Activated naive CD4-positive, alpha-beta T cell treated with anti-CD3 and anti-CD28 coated beads, Interleukin-2, amount 50 U/mL, for 24 hours (primary cell): ENCODE data around the gene SPTB.
A peak's percentile ranks its signal among the peaks of the same experiment; 100 is the strongest.

Experiments used
- H3K27ac Mint-ChIP-seq: one replicate; pipeline ENCODE4 v1.8.0; 2021; ENCODE audit warnings: mild to moderate bottlenecking, mixed read lengths
- H3K27me3 Mint-ChIP-seq: one replicate; pipeline ENCODE4 v1.8.0; 2021; ENCODE audit warnings: mixed read lengths
- H3K36me3 Mint-ChIP-seq: one replicate; pipeline ENCODE4 v1.8.0; 2021; ENCODE audit warnings: mixed read lengths
- H3K4me1 Mint-ChIP-seq: one replicate; pipeline ENCODE4 v1.8.0; 2021; ENCODE audit warnings: mixed read lengths
- H3K4me3 Mint-ChIP-seq: one replicate; pipeline ENCODE4 v1.8.0; 2021; ENCODE audit warnings: mild to moderate bottlenecking, mixed read lengths
- H3K9me3 Mint-ChIP-seq: one replicate; pipeline ENCODE4 v1.8.0; 2021; ENCODE audit warnings: mixed read lengths

Gene SPTB

GRCh38 chr14:64910847-64911495, 31.3 kb upstream of the SPTB start:
- Mint-ChIP-seq H3K4me3 (no peak overlapping the region), H3K9me3 (no peaks in the 10 kb centered on the region), H3K27ac (no peak overlapping the region), H3K27me3 (peaks cover 2% of the 10 kb centered on the region), H3K4me1 (peaks cover 20% of the 10 kb centered on the region), H3K36me3 (peaks cover 3% of the 10 kb centered on the region)

- H3K4me1 Mint-ChIP-seq = peaks cover 4% of the 10 kb centered on the region
- H3K4me3 Mint-ChIP-seq = no peak overlapping the region
- H3K27ac Mint-ChIP-seq = no peak overlapping the region
- no peaks in the 10 kb centered on the region for H3K36me3 Mint-ChIP-seq
- peaks cover 4% of the 10 kb centered on the region for H3K27me3 Mint-ChIP-seq
- no peaks in the 10 kb centered on the region for H3K9me3 Mint-ChIP-seq
Observed at GRCh38 chr14:64906022-64906421, 26.3 kb upstream of the SPTB start.

- Mint-ChIP-seq H3K4me3 (no peak overlapping the region), H3K27me3 (no peaks in the 10 kb centered on the region), H3K9me3 (no peaks in the 10 kb centered on the region), H3K36me3 (no peaks in the 10 kb centered on the region), H3K27ac (no peak overlapping the region), H3K4me1 (no peaks in the 10 kb centered on the region)
Observed at GRCh38 chr14:64899958-64900357, 20.3 kb upstream of the SPTB start.

- H3K9me3 Mint-ChIP-seq = no peaks in the 10 kb centered on the region
- H3K27ac Mint-ChIP-seq = no peak overlapping the region
- no peaks in the 10 kb centered on the region for H3K36me3 Mint-ChIP-seq
- no peaks in the 10 kb centered on the region for H3K4me1 Mint-ChIP-seq
- peaks cover 1% of the 10 kb centered on the region for H3K27me3 Mint-ChIP-seq
- no peak overlapping the region for H3K4me3 Mint-ChIP-seq
Observed at GRCh38 chr14:64891839-64892375, 12.2 kb upstream of the SPTB start.

- Mint-ChIP-seq H3K36me3 (no peaks in the 10 kb centered on the region), H3K27ac (no peak overlapping the region), H3K27me3 (peaks cover 1% of the 10 kb centered on the region), H3K4me1 (no peaks in the 10 kb centered on the region), H3K4me3 (no peak overlapping the region), H3K9me3 (no peaks in the 10 kb centered on the region)
Observed at GRCh38 chr14:64891173-64891838, 11.6 kb upstream of the SPTB start.

- Mint-ChIP-seq H3K4me3 (no peak overlapping the region), H3K36me3 (no peaks in the 10 kb centered on the region), H3K27me3 (peaks cover 1% of the 10 kb centered on the region), H3K27ac (no peak overlapping the region), H3K9me3 (no peaks in the 10 kb centered on the region), H3K4me1 (no peaks in the 10 kb centered on the region)
Observed at GRCh38 chr14:64889352-64889751, 9.6 kb upstream of the SPTB start.

GRCh38 chr14:64885559-64885958, 5.9 kb upstream of the SPTB start:
- H3K4me3 Mint-ChIP-seq = no peak overlapping the region
- H3K4me1 Mint-ChIP-seq = no peaks in the 10 kb centered on the region
- peaks cover 3% of the 10 kb centered on the region for H3K27me3 Mint-ChIP-seq
- no peak overlapping the region for H3K27ac Mint-ChIP-seq
- H3K9me3 Mint-ChIP-seq = no peaks in the 10 kb centered on the region
- no peaks in the 10 kb centered on the region for H3K36me3 Mint-ChIP-seq

- Mint-ChIP-seq H3K4me3 (peak overlapping the region; percentile 90), H3K36me3 (no peaks in the 10 kb centered on the region), H3K9me3 (no peaks in the 10 kb centered on the region), H3K27me3 (peaks cover 7% of the 10 kb centered on the region), H3K4me1 (no peaks in the 10 kb centered on the region), H3K27ac (no peak overlapping the region)
Observed at GRCh38 chr14:64880221-64881121, 764 bp upstream of the SPTB start.

GRCh38 chr14:64878837-64879634, 671 bp downstream of the SPTB start:
- no peaks in the 10 kb centered on the region for H3K9me3 Mint-ChIP-seq
- no peaks in the 10 kb centered on the region for H3K36me3 Mint-ChIP-seq
- peaks cover 7% of the 10 kb centered on the region for H3K27me3 Mint-ChIP-seq
- H3K4me3 Mint-ChIP-seq = peak overlapping the region; percentile 78
- peak overlapping the region; percentile 2 for H3K27ac Mint-ChIP-seq
- no peaks in the 10 kb centered on the region for H3K4me1 Mint-ChIP-seq

- Mint-ChIP-seq H3K27ac (no peak overlapping the region), H3K4me3 (no peak overlapping the region), H3K4me1 (no peaks in the 10 kb centered on the region), H3K27me3 (peaks cover 8% of the 10 kb centered on the region), H3K36me3 (no peaks in the 10 kb centered on the region), H3K9me3 (no peaks in the 10 kb centered on the region)
Observed at GRCh38 chr14:64877846-64878245, 1.9 kb downstream of the SPTB start.

- Mint-ChIP-seq H3K27ac (no peak overlapping the region), H3K4me1 (no peaks in the 10 kb centered on the region), H3K4me3 (no peak overlapping the region), H3K9me3 (no peaks in the 10 kb centered on the region), H3K27me3 (peaks cover 5% of the 10 kb centered on the region), H3K36me3 (no peaks in the 10 kb centered on the region)
Observed at GRCh38 chr14:64875350-64875749, 4.4 kb downstream of the SPTB start.

- H3K4me1 Mint-ChIP-seq = no peaks in the 10 kb centered on the region
- H3K9me3 Mint-ChIP-seq = no peaks in the 10 kb centered on the region
- H3K27ac Mint-ChIP-seq = no peak overlapping the region
- no peak overlapping the region for H3K4me3 Mint-ChIP-seq
- peaks cover 3% of the 10 kb centered on the region for H3K27me3 Mint-ChIP-seq
- no peaks in the 10 kb centered on the region for H3K36me3 Mint-ChIP-seq
Observed at GRCh38 chr14:64873506-64874219, 6.0 kb downstream of the SPTB start.

- Mint-ChIP-seq H3K27me3 (peaks cover 8% of the 10 kb centered on the region), H3K4me1 (no peaks in the 10 kb centered on the region), H3K4me3 (no peak overlapping the region), H3K27ac (no peak overlapping the region), H3K9me3 (no peaks in the 10 kb centered on the region), H3K36me3 (no peaks in the 10 kb centered on the region)
Observed at GRCh38 chr14:64871344-64871743, 8.4 kb downstream of the SPTB start.

GRCh38 chr14:64870160-64870559, 9.5 kb downstream of the SPTB start:
- no peak overlapping the region for H3K4me3 Mint-ChIP-seq
- H3K27me3 Mint-ChIP-seq = peaks cover 9% of the 10 kb centered on the region
- no peak overlapping the region for H3K27ac Mint-ChIP-seq
- no peaks in the 10 kb centered on the region for H3K9me3 Mint-ChIP-seq
- H3K4me1 Mint-ChIP-seq = no peaks in the 10 kb centered on the region
- H3K36me3 Mint-ChIP-seq = no peaks in the 10 kb centered on the region

GRCh38 chr14:64868841-64869240, 10.9 kb downstream of the SPTB start:
- H3K4me1 Mint-ChIP-seq = no peaks in the 10 kb centered on the region
- H3K36me3 Mint-ChIP-seq = no peaks in the 10 kb centered on the region
- H3K27me3 Mint-ChIP-seq = peaks cover 9% of the 10 kb centered on the region
- H3K9me3 Mint-ChIP-seq = no peaks in the 10 kb centered on the region
- no peak overlapping the region for H3K4me3 Mint-ChIP-seq
- H3K27ac Mint-ChIP-seq = no peak overlapping the region
